ENCODE results near the gene GID8. TPM values are rescaled to one million over a fixed set of nuclear protein-coding genes. Genes with fewer than 3 reads are reported as not detected.

GID8 gene
- total and polyA plus RNA-seq, 2 of the 13 experiments (the other 11 are each of a cell fraction or from before 2014, with no cell fraction given) = 39.6 to 59.8 TPM

DNA sequence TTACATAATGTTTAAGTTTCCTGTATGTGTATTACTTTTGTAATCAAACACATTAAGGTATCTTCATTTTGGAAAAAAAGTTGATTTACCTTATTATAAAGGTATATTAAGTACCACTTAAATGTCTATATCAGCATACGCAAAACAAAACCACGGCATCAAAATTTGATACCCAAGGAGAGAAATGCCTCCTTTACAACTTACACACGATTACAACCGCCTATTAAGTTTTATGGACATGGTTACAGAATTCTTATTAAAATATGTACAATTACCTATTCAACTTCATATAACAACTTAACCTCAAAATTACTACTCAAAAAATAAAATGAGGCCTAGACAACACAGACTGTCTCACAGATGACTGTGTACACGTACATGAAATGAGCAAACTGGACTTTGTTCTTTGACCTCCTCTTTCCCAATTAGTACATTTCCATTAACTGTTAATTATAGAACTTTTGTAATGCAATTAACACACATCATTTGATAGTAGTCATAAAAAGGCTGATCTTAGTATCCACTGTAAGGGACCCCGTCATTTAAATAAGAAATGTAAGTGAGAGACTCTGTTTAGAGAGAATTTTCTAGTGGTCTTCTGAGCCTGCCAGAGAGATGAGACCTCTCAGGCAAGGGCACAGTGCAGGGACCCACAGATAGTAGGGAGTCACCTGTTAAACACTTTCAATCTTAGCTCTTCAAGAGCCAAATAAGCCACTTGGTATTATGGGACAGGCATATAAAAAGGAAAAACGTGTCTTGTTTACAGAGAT is 14.1 kb upstream of the GID8 start (continued):
- TF ChIP-seq EP300 (IDR thresholded peaks at IDR 0.05; ENCODE audit: low read depth in 2 of 2, low read length in 2 of 2) = peak in 1 of 2 experiments; percentile 78; a peak in 2 of 4 replicates
- no peak for TF ChIP-seq EP300 (CRISPR knock-in tag; IDR thresholded peaks at IDR 0.05; ENCODE audit: borderline replicate concordance)
- TF ChIP-seq ZNF615 (CRISPR knock-in tag; IDR thresholded peaks at IDR 0.05; ENCODE audit: borderline replicate concordance) = no peak
- no peak for TF ChIP-seq ZNF224 (CRISPR knock-in tag; IDR thresholded peaks at IDR 0.05)
- TF ChIP-seq SRSF9 (IDR thresholded peaks at IDR 0.05; ENCODE audit: borderline replicate concordance, insufficient read depth, low read depth, low read length, poor library complexity, severe bottlenecking) = no peak
- TF ChIP-seq DRAP1 (CRISPR knock-in tag; IDR thresholded peaks at IDR 0.05) = peak; percentile 41; the same call in 1 of the 2 replicates
- no peak for TF ChIP-seq HIVEP1 (CRISPR knock-in tag; IDR thresholded peaks at IDR 0.05)
- no peak for TF ChIP-seq ZNF703 (CRISPR knock-in tag; IDR thresholded peaks at IDR 0.05; ENCODE audit: borderline replicate concordance)
- peak; percentile 65; the same call in 1 of the 2 replicates for TF ChIP-seq ZFP1 (CRISPR knock-in tag; IDR thresholded peaks at IDR 0.05)
- TF ChIP-seq ISX (CRISPR knock-in tag; conservative IDR thresholded peaks at IDR 0.05) = no peak
- TF ChIP-seq ZFP36L1 (CRISPR knock-in tag; IDR thresholded peaks at IDR 0.05) = peak; percentile 8; the same call in 1 of the 2 replicates
- TF ChIP-seq SOX13 (IDR thresholded peaks at IDR 0.05) = no peak
- TF ChIP-seq SOX13 (CRISPR knock-in tag; conservative IDR thresholded peaks at IDR 0.05 in 1 of 2, IDR thresholded peaks at IDR 0.05 in 1 of 2) = peak in 1 of 2 experiments; percentile 79; a peak in 3 of 4 replicates
- no peak for TF ChIP-seq GLI4 (CRISPR knock-in tag; IDR thresholded peaks at IDR 0.05; ENCODE audit: borderline replicate concordance)
- no peak for TF ChIP-seq SP2 (CRISPR knock-in tag; IDR thresholded peaks at IDR 0.05)
- TF ChIP-seq, protein P1, sequence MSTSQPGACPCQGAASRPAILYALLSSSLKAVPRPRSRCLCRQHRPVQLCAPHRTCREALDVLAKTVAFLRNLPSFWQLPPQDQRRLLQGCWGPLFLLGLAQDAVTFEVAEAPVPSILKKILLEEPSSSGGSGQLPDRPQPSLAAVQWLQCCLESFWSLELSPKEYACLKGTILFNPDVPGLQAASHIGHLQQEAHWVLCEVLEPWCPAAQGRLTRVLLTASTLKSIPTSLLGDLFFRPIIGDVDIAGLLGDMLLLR (CRISPR knock-in tag; IDR thresholded peaks at IDR 0.05) = no peak
- no peak for TF ChIP-seq NFYB (CRISPR knock-in tag; IDR thresholded peaks at IDR 0.05)
- TF ChIP-seq MXD4 (CRISPR knock-in tag; IDR thresholded peaks at IDR 0.05) = peak; percentile 36; the same call in 1 of the 2 replicates
- TF ChIP-seq RBM22 (optimal IDR thresholded peaks at IDR 0.05; ENCODE audit: low read length) = no peak
- TF ChIP-seq, protein P2, sequence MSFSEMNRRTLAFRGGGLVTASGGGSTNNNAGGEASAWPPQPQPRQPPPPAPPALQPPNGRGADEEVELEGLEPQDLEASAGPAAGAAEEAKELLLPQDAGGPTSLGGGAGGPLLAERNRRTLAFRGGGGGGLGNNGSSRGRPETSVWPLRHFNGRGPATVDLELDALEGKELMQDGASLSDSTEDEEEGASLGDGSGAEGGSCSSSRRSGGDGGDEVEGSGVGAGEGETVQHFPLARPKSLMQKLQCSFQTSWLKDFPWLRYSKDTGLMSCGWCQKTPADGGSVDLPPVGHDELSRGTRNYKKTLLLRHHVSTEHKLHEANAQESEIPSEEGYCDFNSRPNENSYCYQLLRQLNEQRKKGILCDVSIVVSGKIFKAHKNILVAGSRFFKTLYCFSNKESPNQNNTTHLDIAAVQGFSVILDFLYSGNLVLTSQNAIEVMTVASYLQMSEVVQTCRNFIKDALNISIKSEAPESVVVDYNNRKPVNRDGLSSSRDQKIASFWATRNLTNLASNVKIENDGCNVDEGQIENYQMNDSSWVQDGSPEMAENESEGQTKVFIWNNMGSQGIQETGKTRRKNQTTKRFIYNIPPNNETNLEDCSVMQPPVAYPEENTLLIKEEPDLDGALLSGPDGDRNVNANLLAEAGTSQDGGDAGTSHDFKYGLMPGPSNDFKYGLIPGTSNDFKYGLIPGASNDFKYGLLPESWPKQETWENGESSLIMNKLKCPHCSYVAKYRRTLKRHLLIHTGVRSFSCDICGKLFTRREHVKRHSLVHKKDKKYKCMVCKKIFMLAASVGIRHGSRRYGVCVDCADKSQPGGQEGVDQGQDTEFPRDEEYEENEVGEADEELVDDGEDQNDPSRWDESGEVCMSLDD (CRISPR knock-in tag; IDR thresholded peaks at IDR 0.05; ENCODE audit: borderline replicate concordance) = no peak
- 0 out of 2 replicates have a peak, but pooled peaks have one; percentile 4 for TF ChIP-seq AKAP8 (CRISPR knock-in tag; IDR thresholded peaks at IDR 0.05)
- TF ChIP-seq KLF6 (CRISPR knock-in tag; IDR thresholded peaks at IDR 0.05) = peak; percentile 72; the same call in 1 of the 2 replicates
- 0 out of 2 replicates have a peak, but pooled peaks have one; percentile 59 for TF ChIP-seq ELF3 (CRISPR knock-in tag; IDR thresholded peaks at IDR 0.05)
- TF ChIP-seq YEATS4 (CRISPR knock-in tag; IDR thresholded peaks at IDR 0.05; ENCODE audit: borderline replicate concordance) = no peak; the same call in 1 of the 2 replicates
- TF ChIP-seq, protein P3, sequence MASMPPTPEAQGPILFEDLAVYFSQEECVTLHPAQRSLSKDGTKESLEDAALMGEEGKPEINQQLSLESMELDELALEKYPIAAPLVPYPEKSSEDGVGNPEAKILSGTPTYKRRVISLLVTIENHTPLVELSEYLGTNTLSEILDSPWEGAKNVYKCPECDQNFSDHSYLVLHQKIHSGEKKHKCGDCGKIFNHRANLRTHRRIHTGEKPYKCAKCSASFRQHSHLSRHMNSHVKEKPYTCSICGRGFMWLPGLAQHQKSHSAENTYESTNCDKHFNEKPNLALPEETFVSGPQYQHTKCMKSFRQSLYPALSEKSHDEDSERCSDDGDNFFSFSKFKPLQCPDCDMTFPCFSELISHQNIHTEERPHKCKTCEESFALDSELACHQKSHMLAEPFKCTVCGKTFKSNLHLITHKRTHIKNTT (CRISPR knock-in tag; IDR thresholded peaks at IDR 0.05) = no peak
- peak; percentile 40; the same call in 1 of the 2 replicates for TF ChIP-seq TARDBP (CRISPR knock-in tag; IDR thresholded peaks at IDR 0.05)
